T-helper 1 cell treated with Interleukin-12 subunit alpha and Interleukin-12 subunit beta and Interleukin-4 antibody, amounts not matched to agents 30 ng/mL and 1 ng/mL, for 36 hours (primary cell): ENCODE data around the gene LIN52. TPM values are rescaled to one million over a fixed set of nuclear protein-coding genes. Genes with fewer than 3 reads are reported as not detected.

Experiments used
- intact Hi-C: fragments of 100-400 bp; cut with micrococcal nuclease; formaldehyde crosslinking; loops from one replicate; pipeline ENCODE4 v1.15.1; 2024
- total RNA-seq: library from RNA; stranded (reverse); gene quantifications from 2 replicates; pipeline ENCODE4 v1.2.3, GENCODE V29; 2022

The LIN52 gene
- total RNA-seq, 1 donor from 2014 or later, result 17.2 TPM

GRCh38 chr14:74176400-74176793, 91.6 kb downstream of the LIN52 start:
- intact Hi-C loops, result no loop called here

GRCh38 chr14:74179856-74180255, 95.1 kb downstream of the LIN52 start:
- intact Hi-C loops, result no loop called here

GRCh38 chr14:74190927-74191575, 106.3 kb downstream of the LIN52 start:
- intact Hi-C loops, result no loop called here

- intact Hi-C loops, result no loop called here
Measured at GRCh38 chr14:74194506-74195274, 109.9 kb downstream of the LIN52 start.

- intact Hi-C loops, result no loop called here
Measured at GRCh38 chr14:74195623-74196022, 110.9 kb downstream of the LIN52 start.

GRCh38 chr14:74198441-74199234, 113.9 kb downstream of the LIN52 start:
- intact Hi-C loops, result no loop called here

GRCh38 chr14:74202113-74202512, 117.4 kb downstream of the LIN52 start:
- intact Hi-C loops, result no loop called here

GRCh38 chr14:74203639-74204038, 118.9 kb downstream of the LIN52 start:
- intact Hi-C loops, result no loop called here

GRCh38 chr14:74204491-74204890, 119.7 kb downstream of the LIN52 start:
- intact Hi-C loops, result no loop called here

GRCh38 chr14:74205882-74206281, 121.1 kb downstream of the LIN52 start:
- intact Hi-C loops, result no loop called here

- intact Hi-C loops, result no loop called here
Measured at GRCh38 chr14:74207943-74208342, 123.2 kb downstream of the LIN52 start.

GRCh38 chr14:74208642-74209041, 123.9 kb downstream of the LIN52 start:
- intact Hi-C loops, result no loop called here

GRCh38 chr14:74211945-74212580, 127.3 kb downstream of the LIN52 start:
- intact Hi-C loops, result no loop called here

- intact Hi-C loops, result no loop called here
Measured at GRCh38 chr14:74213907-74214803, 129.4 kb downstream of the LIN52 start.

- intact Hi-C loops, result loop anchor here (1.0 kb wide), 2 partner anchors 35 to 105 kb away; no protein-coding TSS in a partner anchor
Measured at GRCh38 chr14:74216671-74217070, 131.9 kb downstream of the LIN52 start.

GRCh38 chr14:74217672-74218448, 133.1 kb downstream of the LIN52 start:
- intact Hi-C loops, result loop anchor here (1.0 kb wide), 2 partner anchors 33 to 107 kb away; no protein-coding TSS in a partner anchor

- intact Hi-C loops, result no loop called here
Measured at GRCh38 chr14:74218462-74218861, 133.7 kb downstream of the LIN52 start.

- intact Hi-C loops, result no loop called here
Measured at GRCh38 chr14:74219277-74220205, 134.8 kb downstream of the LIN52 start.

GRCh38 chr14:74220991-74221390, 136.2 kb downstream of the LIN52 start:
- intact Hi-C loops, result no loop called here
